Lung (tissue), 12 donors: Measurements from ENCODE around the gene OR4S1. TPM values are rescaled to one million over a fixed set of nuclear protein-coding genes. Genes with fewer than 3 reads are reported as not detected.
"Not testable (repeated sequence)": the region's sequence is repeated elsewhere in the genome, so short reads cannot be mapped to it uniquely, and the experiment has no call there.

ENCODE experiments used
- ATAC-seq: fragments of 200-7000 bp; cut with Tn5 transposase; one replicate; pipeline ENCODE4 v1.9.1; 2020; ENCODE audit warnings: moderate number of reproducible peaks; ENCODE audit not compliant: insufficient read depth, low FRiP score
- DNase-seq, 3 donors: peaks; one replicate each; pipeline ENCODE4 v3.0.0-alpha.2; 2013 to 2017
- H3K27ac ChIP-seq, 2 donors: one replicate each; pipeline ENCODE4 v1.5.1; 2013; ENCODE audit warnings: mild to moderate bottlenecking in 2 of 2, moderate library complexity in 2 of 2, control low read depth in 1 of 2, inconsistent platforms in 1 of 2, low read depth in 1 of 2, low read length in 1 of 2
- H3K27me3 ChIP-seq, 3 donors: one replicate each; pipeline ENCODE4 v1.5.1; 2013; ENCODE audit warnings: low read length in 2 of 3; ENCODE audit not compliant: control insufficient read depth in 3 of 3, insufficient read depth in 3 of 3
- H3K36me3 ChIP-seq, 4 donors: one replicate each; pipeline ENCODE4 v1.5.1; 2013; ENCODE audit warnings: low read length in 4 of 4, mild to moderate bottlenecking in 1 of 4, moderate library complexity in 1 of 4; ENCODE audit not compliant: control insufficient read depth in 4 of 4, insufficient read depth in 4 of 4
- H3K4me1 ChIP-seq, 5 donors: one replicate each; pipeline ENCODE4 v1.5.1; 2013; ENCODE audit warnings: low read length in 5 of 5, mild to moderate bottlenecking in 2 of 5, moderate library complexity in 1 of 5; ENCODE audit not compliant: control insufficient read depth in 5 of 5, insufficient read depth in 5 of 5
- H3K4me3 ChIP-seq: one replicate; pipeline ENCODE4 v1.5.1; 2013; ENCODE audit warnings: mild to moderate bottlenecking, control low read depth, moderate library complexity
- H3K9ac ChIP-seq, 2 donors: one replicate each; pipeline ENCODE4 v1.5.1; 2013; ENCODE audit warnings: low read length in 2 of 2, control low read depth in 1 of 2; ENCODE audit not compliant: insufficient read depth in 1 of 2
- H3K9me3 ChIP-seq, 4 donors: one replicate each; pipeline ENCODE4 v1.5.1; 2013; ENCODE audit warnings: low read length in 3 of 4, mild to moderate bottlenecking in 1 of 4, moderate library complexity in 1 of 4; ENCODE audit not compliant: control insufficient read depth in 4 of 4, insufficient read depth in 3 of 4
- CTCF ChIP-seq: IDR thresholded peaks from 2 replicates; pipeline ENCODE4 v1.5.1; 2012; ENCODE audit warnings: mild to moderate bottlenecking; ENCODE audit errors: control extremely low read depth, extremely low read depth
- WGBS, 2 donors: extraction: QIAGEN DNeasy Blood & Tissue Kit; methylation state at CpG; one replicate each; pipeline ENCODE4 v1.1.7; 2013; 5-methylcytosine and 5-hydroxymethylcytosine counted together
- polyA plus RNA-seq, 2 donors: library from polyadenylated mRNA; stranded (reverse); fragments of 200-250 nt; gene quantifications; one replicate each; pipeline ENCODE4 v1.2.1, GENCODE V29; 2013
- total RNA-seq, 2 donors: library from RNA; depleted of rRNA in 1 of 2; stranded (reverse); fragments of >200 nt in 1 of 2; gene quantifications; one replicate each; pipeline ENCODE4 v1.2.1, GENCODE V29; 2014 to 2021
- donor health status: control.
- donor health status: control.
- donor health status: Bipolar disorder and iron deficiency.
- donor health status: healthy.
- donor health status: DM: yes; HTN: yes; CAD: no.

Gene OR4S1
- total and polyA plus RNA-seq, 4 donors: not detected

- no peak overlapping the region for H3K9ac ChIP-seq
- no peaks in the 10 kb centered on the region for H3K4me1 ChIP-seq
- ATAC-seq (no peak), DNase-seq (no peak)
- no peaks in the 10 kb centered on the region for H3K27me3 ChIP-seq
- H3K9me3 ChIP-seq: peaks cover 0 to 19% (median under 1%) of the 10 kb centered on the region in 4 donors
- no peak overlapping the region for H3K27ac ChIP-seq
- H3K36me3 ChIP-seq: no peaks in the 10 kb centered on the region
- TF ChIP-seq CTCF: no peak
- 40 to 55% methylated on average over 2 of the region's 2 CpGs for WGBS, 2 donors
- H3K4me3 ChIP-seq: no peak overlapping the region
Measured at GRCh38 chr11:48341466-48341865, 35.4 kb downstream of the OR4S1 start.

GRCh38 chr11:48342505-48342904, 36.5 kb downstream of the OR4S1 start:
- ATAC-seq: not testable (repeated sequence)

DNA sequence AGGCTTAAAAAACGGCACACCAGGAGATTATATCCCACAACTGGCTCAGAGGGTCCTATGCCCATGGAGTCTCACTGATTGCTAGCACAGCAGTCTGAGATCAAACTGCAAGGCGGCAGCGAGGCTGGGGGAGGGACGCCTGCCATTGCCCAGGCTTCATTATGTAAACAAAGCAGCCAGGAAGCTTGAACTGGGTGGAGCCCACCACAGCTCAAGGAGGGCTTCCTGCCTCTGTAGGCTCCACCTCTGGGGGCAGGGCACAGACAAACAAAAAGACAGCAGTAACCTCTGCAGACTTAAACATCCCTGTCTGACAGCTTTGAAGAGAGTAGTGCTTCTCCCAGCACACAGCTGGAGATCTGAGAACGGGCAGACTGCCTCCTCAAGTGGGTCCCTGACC, 40.3 kb downstream of the OR4S1 start:
- not testable (repeated sequence) for DNase-seq, H3K4me3 ChIP-seq, H3K9ac ChIP-seq, H3K36me3 ChIP-seq, H3K4me1 ChIP-seq, H3K9me3 ChIP-seq, H3K27me3 ChIP-seq, H3K27ac ChIP-seq, ATAC-seq
- WGBS, 2 donors: 66 to 78% methylated on average over 5 of the region's 5 CpGs

More at GRCh38 chr11:48342505-48342904, 36.5 kb downstream of the OR4S1 start:
- H3K9me3 ChIP-seq: peaks cover 0 to 19% (median 2%) of the 10 kb centered on the region in 4 donors
- H3K36me3 ChIP-seq, H3K4me3 ChIP-seq, DNase-seq, H3K27ac ChIP-seq, H3K9ac ChIP-seq, H3K4me1 ChIP-seq, H3K27me3 ChIP-seq: not testable (repeated sequence)
- 66 to 67% methylated on average over 2 of the region's 2 CpGs for WGBS, 2 donors

- 88 to 92% methylated on average over 4 of the region's 4 CpGs for WGBS, 2 donors
- H3K4me3 ChIP-seq: no peak overlapping the region
- DNase-seq: no peak
- no peak for TF ChIP-seq CTCF
- H3K9ac ChIP-seq: no peak overlapping the region
- H3K27ac ChIP-seq: no peak overlapping the region
- peaks cover 0 to 9% (median 4%) of the 10 kb centered on the region in 4 donors for H3K9me3 ChIP-seq
- no peaks in the 10 kb centered on the region for H3K36me3 ChIP-seq
- no peaks in the 10 kb centered on the region for H3K27me3 ChIP-seq
- no peak for ATAC-seq
- no peaks in the 10 kb centered on the region for H3K4me1 ChIP-seq
Measured at GRCh38 chr11:48354013-48354412, 48.0 kb downstream of the OR4S1 start.

DNA sequence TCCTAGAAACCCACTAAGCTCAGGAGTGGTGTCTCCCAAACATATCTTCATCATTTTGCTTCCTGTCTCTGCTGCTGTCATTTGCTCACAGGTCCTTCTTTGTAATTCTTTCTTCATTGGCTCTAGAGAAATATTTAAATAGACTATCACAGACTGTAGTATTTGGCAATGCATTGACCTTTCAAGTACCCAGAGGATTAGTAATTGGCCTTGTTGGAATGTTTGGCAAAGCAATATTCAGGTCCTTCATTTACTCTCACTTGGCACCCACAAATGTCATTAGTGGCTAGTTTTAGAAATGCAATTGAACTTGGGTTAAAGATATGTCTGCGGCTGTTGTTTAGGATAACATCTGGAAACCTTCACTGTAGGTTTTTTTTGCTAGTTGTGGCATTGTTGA, 48.7 kb downstream of the OR4S1 start:
- Histone ChIP-seq H3K36me3 (no peaks in the 10 kb centered on the region), H3K9ac (no peak overlapping the region), H3K9me3 (peaks cover 0 to 9% (median 4%) of the 10 kb centered on the region in 4 donors), H3K4me3 (no peak overlapping the region), H3K27ac (no peak overlapping the region), H3K4me1 (no peaks in the 10 kb centered on the region), H3K27me3 (no peaks in the 10 kb centered on the region)
- WGBS, 2 donors: 81 to 88% methylated on average over 1 of the region's 1 CpG
- DNase-seq: no peak
- no peak for ATAC-seq
- TF ChIP-seq CTCF: no peak
